Measurements from ENCODE around the gene DOCK4. TPM values are rescaled to one million over a fixed set of nuclear protein-coding genes. Genes with fewer than 3 reads are reported as not detected.

Gene DOCK4
- total RNA-seq, 1 donor, result 31.8 TPM

- peak; percentile 86 for DNase-seq (ENCODE audit: insufficient read length, low spot score, missing footprints)
- Histone ChIP-seq H3K79me2 (ENCODE audit: insufficient read depth, low read length) (peaks cover 79% of the 10 kb centered on the region), H3K4me2 (ENCODE audit: insufficient read depth, low read length) (peak overlapping the region; percentile 82), H4K20me1 (ENCODE audit: insufficient read depth, low read length) (no peaks in the 10 kb centered on the region), H3K36me3 (ENCODE audit: insufficient read depth, low read length) (no peaks in the 10 kb centered on the region), H3K4me3 (ENCODE audit: insufficient read depth, low read length) (peak overlapping the region; percentile 100), H3K27me3 (ENCODE audit: insufficient read depth, low read length) (no peaks in the 10 kb centered on the region), H3K9me3 (ENCODE audit: low read depth, low read length) (no peaks in the 10 kb centered on the region), H3K4me1 (ENCODE audit: insufficient read depth, low read length) (peaks cover 14% of the 10 kb centered on the region), H3K27ac (ENCODE audit: low read depth, low read length) (peak overlapping the region; percentile 83), H2AFZ (ENCODE audit: low read length) (peak overlapping the region; percentile 99)
- TF ChIP-seq CTCF (IDR thresholded peaks at IDR 0.05; ENCODE audit: extremely low read depth, low read depth, low read length), result no peak
Observed at GRCh38 chr7:112205343-112206237, 609 bp downstream of the DOCK4 start.

GRCh38 chr7:112204499-112205342, 1.5 kb downstream of the DOCK4 start:
- H3K4me2 ChIP-seq (ENCODE audit: insufficient read depth, low read length), result peak overlapping the region; percentile 82
- DNase-seq (ENCODE audit: insufficient read length, low spot score, missing footprints), result no peak
- TF ChIP-seq CTCF (IDR thresholded peaks at IDR 0.05; ENCODE audit: extremely low read depth, low read depth, low read length), result no peak
- peaks cover 17% of the 10 kb centered on the region for H3K4me1 ChIP-seq (ENCODE audit: insufficient read depth, low read length)
- H3K9me3 ChIP-seq (ENCODE audit: low read depth, low read length), result no peaks in the 10 kb centered on the region
- H3K36me3 ChIP-seq (ENCODE audit: insufficient read depth, low read length), result no peaks in the 10 kb centered on the region
- no peaks in the 10 kb centered on the region for H3K27me3 ChIP-seq (ENCODE audit: insufficient read depth, low read length)
- peak overlapping the region; percentile 99 for H2AFZ ChIP-seq (ENCODE audit: low read length)
- peak overlapping the region; percentile 100 for H3K4me3 ChIP-seq (ENCODE audit: insufficient read depth, low read length)
- H4K20me1 ChIP-seq (ENCODE audit: insufficient read depth, low read length), result no peaks in the 10 kb centered on the region
- peaks cover 83% of the 10 kb centered on the region for H3K79me2 ChIP-seq (ENCODE audit: insufficient read depth, low read length)
- peak overlapping the region; percentile 83 for H3K27ac ChIP-seq (ENCODE audit: low read depth, low read length)

- Histone ChIP-seq H3K27ac (ENCODE audit: low read depth, low read length) (no peak overlapping the region), H3K4me1 (ENCODE audit: insufficient read depth, low read length) (peaks cover 28% of the 10 kb centered on the region), H3K4me2 (ENCODE audit: insufficient read depth, low read length) (peak overlapping the region; percentile 82), H4K20me1 (ENCODE audit: insufficient read depth, low read length) (no peaks in the 10 kb centered on the region), H3K27me3 (ENCODE audit: insufficient read depth, low read length) (no peaks in the 10 kb centered on the region), H2AFZ (ENCODE audit: low read length) (no peak overlapping the region), H3K79me2 (ENCODE audit: insufficient read depth, low read length) (peaks cover 81% of the 10 kb centered on the region), H3K4me3 (ENCODE audit: insufficient read depth, low read length) (no peak overlapping the region), H3K36me3 (ENCODE audit: insufficient read depth, low read length) (no peaks in the 10 kb centered on the region), H3K9me3 (ENCODE audit: low read depth, low read length) (no peaks in the 10 kb centered on the region)
- no peak for TF ChIP-seq CTCF (IDR thresholded peaks at IDR 0.05; ENCODE audit: extremely low read depth, low read depth, low read length)
- DNase-seq (ENCODE audit: insufficient read length, low spot score, missing footprints), result no peak
Observed at GRCh38 chr7:112203365-112203739, 2.8 kb downstream of the DOCK4 start.

- Histone ChIP-seq H3K27ac (ENCODE audit: low read depth, low read length) (no peak overlapping the region), H3K4me2 (ENCODE audit: insufficient read depth, low read length) (no peak overlapping the region), H3K36me3 (ENCODE audit: insufficient read depth, low read length) (no peaks in the 10 kb centered on the region)
Observed at GRCh38 chr7:112202816-112203215, 3.4 kb downstream of the DOCK4 start.

More at GRCh38 chr7:112202816-112203215, 3.4 kb downstream of the DOCK4 start:
- H3K4me3 ChIP-seq (ENCODE audit: insufficient read depth, low read length), result no peak overlapping the region
- H2AFZ ChIP-seq (ENCODE audit: low read length), result no peak overlapping the region
- no peaks in the 10 kb centered on the region for H3K9me3 ChIP-seq (ENCODE audit: low read depth, low read length)
- H3K79me2 ChIP-seq (ENCODE audit: insufficient read depth, low read length), result peaks cover 84% of the 10 kb centered on the region
- H4K20me1 ChIP-seq (ENCODE audit: insufficient read depth, low read length), result no peaks in the 10 kb centered on the region
- peaks cover 28% of the 10 kb centered on the region for H3K4me1 ChIP-seq (ENCODE audit: insufficient read depth, low read length)
- no peak for TF ChIP-seq CTCF (IDR thresholded peaks at IDR 0.05; ENCODE audit: extremely low read depth, low read depth, low read length)
- DNase-seq (ENCODE audit: insufficient read length, low spot score, missing footprints), result no peak
- H3K27me3 ChIP-seq (ENCODE audit: insufficient read depth, low read length), result no peaks in the 10 kb centered on the region
